NCI-H2029 treated with DMSO at 0.1 percent for 48 hours (cell line): ENCODE results near the gene BARD1.
"Not testable (repeated sequence)": the region's sequence is repeated elsewhere in the genome, so short reads cannot be mapped to it uniquely, and the experiment has no call there.

ENCODE experiments used
- DNase-seq: peaks from one replicate; lab custom pipeline; 2025; lab: John Stamatoyannopoulos, UW

Gene BARD1

GRCh38 chr2:214765180-214765579 is 44.3 kb downstream of the BARD1 start:
- no peak for DNase-seq

DNA sequence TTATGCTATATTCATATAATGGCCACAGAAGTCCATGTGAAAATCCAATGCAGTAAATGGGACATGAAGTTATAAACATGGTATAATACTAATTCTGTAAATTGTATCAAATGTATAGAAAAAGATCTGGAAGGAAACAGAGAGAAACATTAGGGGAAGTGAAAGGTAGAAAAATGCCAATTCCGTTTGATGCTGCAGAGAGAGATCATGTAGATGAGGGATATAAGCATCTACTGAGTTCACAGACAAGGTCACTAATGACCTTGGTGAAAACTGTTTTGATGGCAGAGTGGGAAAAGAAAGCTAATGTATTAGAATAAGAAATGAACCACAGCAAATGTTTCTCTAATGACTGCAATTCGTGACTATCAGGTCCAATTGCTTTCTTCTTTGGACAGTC is 56.0 kb downstream of the BARD1 start:
- no peak for DNase-seq

DNA sequence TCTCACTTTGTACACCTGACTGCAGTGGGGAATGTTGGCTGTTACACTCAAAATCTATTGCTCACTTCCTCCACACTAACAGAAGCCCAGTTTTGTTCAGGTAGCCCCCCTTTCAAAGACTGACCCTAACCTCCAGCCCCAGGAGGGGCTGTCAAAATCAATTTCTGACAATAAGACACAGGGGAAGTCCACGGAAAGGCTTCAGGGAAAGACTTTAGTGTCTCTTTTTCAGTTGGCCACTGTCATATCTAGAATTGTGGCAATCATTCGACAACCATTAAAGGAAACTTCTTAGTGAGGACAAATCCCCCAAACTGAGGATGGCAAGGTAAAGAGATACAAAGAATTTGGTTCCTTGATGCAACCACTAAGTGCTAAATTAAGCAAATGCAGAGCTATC is 59.0 kb downstream of the BARD1 start:
- DNase-seq = no peak

DNA sequence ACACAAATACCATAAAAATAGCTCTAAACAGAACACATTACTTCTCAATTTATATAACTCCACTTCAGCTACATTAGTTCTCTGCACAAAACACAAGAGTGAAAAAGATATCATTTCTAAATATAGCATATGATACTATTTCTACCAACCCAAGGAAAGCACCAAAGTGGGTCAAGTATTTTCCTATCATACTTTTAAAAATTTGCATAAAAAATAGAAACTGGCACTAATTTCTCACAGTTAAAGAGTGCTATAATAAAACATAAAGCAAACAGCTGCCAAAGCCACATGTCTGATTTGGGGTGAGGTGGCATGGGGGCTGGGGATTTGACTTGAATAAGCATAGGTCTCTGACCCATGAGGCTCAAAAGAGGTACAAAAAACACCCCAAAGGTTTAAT is 61.5 kb downstream of the BARD1 start:
- no peak for DNase-seq

DNA sequence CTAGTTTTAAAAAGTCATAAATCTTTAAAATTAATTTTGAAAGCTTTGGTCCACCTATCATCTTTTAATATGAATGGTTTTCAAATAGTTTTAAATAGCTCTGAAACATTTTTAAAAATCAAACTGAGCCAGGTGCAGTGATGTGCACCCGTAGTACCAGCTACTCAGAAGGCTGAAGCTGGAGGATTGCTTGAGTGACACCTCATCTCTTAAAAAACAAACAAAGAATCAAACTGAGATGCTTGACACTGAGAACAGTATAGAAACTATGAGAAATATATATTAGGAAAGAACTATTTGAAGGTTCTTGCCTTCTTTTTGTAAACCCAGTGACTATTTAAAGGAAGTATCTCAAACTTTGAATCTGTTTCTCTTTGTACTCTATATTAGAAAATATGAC is 67.4 kb downstream of the BARD1 start:
- no peak for DNase-seq

- no peak for DNase-seq
Observed at GRCh38 chr2:214740867-214741395, 68.6 kb downstream of the BARD1 start.

GRCh38 chr2:214737188-214737587 is 72.3 kb downstream of the BARD1 start:
- DNase-seq = no peak

DNA sequence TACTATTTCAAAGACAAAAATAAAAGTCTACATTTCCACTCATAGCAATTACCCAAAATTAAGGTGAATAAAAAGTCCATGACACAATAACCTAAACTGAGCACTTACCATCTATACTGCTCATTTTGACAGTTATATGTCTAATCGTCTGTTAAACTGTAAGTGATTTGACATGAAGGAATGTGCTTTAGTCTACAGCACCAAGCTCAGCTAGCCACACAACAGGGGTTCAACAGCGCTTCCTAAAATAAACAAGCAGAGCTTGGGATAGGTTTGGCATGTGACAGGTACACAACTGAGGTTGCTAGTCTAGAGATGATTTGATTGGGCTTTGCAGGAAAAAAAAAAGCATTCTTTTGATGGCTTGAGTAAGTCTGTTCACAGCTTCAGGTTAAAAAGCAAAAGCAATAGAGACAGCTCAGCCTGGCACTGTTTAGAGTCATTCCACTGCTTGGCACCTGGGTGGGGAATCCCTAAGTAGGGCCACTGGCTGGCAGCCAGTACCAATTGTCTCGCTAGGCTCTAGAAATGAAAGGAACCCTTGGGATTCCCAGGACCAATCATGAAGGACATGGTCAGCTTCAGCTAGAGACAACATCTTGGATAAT is 78.6 kb downstream of the BARD1 start:
- DNase-seq = peak; percentile 46

DNA sequence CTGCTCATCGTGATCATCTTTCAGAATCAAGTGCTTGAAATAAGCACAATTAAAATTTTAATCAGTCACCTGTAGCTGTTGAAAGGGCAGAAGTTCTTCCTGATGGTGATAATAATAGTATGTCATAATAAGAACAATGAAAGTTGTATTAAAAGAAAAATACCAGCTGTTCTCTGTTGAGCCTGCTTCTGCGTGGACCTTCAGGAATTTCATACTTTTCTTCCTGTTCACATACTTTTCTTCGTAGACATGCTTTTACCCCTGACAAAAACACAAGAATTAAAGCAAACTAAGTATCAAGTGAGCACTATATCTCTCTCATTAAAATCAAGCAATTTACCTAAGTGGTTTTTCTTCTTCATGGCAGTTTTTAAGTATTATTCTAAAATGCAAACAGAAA is 79.2 kb downstream of the BARD1 start:
- no peak for DNase-seq

DNA sequence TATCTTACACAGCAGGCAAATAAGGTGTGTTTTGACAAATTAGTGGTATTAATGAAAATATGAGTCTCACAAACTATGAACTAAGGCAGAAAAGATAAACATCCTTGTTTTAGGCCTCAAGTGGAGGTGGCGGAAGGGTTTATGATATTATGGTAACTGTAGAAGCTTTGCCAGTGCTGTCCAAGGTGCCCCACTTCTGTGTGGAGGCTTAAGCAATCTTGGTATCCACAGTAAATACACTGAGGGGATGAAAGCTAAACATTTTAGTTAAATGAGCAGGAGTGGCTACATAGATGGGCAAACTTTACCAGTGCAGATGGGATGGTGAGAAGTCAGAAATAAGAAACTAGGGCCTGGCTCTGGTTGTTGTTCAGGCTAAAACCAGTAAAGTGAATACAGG is 84.7 kb downstream of the BARD1 start:
- DNase-seq = no peak

- DNase-seq = not testable (repeated sequence)
Observed at GRCh38 chr2:214717837-214718236, 91.6 kb downstream of the BARD1 start.

DNA sequence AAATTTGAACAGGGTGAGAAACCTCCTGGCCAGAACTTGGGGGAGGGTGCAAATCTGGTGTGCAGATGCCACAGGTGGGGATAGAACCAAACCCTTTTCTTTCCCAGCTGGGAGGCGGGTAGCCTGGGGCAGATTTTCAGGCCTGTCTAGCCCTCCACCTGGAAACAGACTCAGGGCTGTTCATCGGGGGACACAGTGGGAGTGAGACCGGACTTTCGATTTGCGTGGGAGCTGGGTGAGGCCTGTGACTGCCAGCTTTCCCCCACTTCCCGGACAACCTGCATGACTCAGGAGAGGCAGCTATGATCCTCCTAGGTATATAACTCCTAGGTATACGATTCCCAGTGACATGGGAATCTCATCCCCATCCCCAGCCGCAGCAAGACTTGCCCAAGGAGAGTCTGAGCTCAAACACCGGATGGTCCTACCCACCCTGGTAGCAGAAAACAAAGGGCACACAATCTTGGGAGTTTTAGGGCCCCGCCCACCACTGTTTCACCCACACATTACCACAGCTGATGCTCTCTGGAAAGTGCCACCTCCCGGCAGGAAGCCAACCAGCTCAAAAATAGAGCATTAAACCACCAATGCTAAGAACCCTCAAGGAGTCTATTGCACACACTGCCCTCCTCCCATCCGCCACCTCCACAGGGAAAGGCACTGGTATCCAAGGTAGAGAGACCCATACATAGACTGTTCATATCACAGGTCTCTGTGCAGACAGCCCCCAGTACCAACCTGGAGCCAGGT is 92.5 kb downstream of the BARD1 start:
- no peak for DNase-seq

DNA sequence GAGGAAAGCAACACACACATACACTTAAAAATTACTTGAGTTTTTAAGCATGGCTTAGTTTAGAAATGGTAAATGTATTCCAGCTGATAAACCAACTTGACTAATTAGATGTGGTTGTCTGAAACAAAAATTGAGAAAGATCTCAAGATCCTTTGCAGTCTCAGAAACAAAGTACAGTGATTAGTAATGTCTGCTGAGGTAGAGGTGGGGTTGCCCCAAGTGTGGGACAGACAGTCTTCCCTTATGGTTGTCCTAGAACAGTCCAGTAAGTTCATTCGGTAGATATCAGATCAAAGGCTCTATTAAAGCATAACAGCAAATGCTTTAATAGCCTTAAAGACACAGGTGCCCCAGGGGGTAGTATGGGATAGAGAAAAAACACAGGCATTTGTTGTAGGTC is 94.5 kb downstream of the BARD1 start:
- no peak for DNase-seq

DNA sequence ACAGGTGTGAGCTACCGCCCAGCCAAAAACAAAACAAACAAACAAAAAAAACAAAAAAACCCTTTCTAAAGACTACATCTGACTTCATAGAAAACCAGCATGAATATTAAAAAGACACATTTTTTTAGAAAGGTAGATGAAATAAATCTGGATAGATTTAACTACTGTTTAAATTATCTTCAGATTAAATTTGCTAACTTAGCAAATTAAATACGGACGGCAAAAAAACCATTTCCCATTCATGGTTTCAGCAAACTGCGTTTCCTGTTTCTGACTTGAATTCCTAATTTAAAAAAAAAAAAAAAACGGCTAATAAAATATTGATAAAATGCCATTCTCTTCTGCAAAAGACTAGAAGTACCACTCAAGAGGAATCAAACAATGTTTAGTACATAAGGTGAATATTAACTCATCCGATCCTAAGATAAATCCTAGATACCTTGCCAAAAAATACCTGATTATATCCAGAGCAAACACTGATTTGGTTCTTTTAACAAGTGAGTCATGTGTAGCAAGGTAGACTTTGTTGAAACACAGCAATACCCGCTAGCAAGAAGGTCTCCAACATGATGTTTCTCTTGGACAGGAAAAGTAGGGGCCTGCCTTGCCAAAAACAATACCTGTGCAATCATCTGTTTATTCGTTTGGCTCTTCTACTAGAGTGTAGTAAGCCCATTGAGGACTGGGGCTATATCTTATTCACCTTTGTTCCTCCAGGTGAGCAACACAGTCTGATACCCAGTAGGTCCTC is 96.2 kb downstream of the BARD1 start:
- DNase-seq = peak; percentile 79

- no peak for DNase-seq
Observed at GRCh38 chr2:214710729-214711128, 98.8 kb downstream of the BARD1 start.

- no peak for DNase-seq
Observed at GRCh38 chr2:214706986-214707385, 102.5 kb downstream of the BARD1 start.

DNA sequence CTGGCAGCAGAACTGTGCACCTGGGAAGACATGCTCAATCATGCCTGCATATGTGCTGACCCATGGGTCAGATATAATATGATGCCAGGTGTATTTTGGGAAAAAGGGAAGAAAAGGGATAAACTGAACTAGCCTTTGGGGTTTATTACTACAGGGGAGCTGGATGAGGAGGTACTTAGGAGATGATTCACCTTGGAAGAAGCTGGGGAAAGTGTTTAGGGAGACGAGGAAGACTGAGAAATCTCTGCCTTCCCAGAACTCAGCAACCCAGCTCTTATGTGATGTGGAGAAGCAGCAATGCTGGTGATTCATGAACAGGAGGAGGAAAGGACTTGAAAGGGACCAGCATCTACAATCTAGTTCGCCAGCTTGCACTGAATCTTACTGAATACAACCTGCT is 110.2 kb downstream of the BARD1 start:
- DNase-seq = no peak

DNA sequence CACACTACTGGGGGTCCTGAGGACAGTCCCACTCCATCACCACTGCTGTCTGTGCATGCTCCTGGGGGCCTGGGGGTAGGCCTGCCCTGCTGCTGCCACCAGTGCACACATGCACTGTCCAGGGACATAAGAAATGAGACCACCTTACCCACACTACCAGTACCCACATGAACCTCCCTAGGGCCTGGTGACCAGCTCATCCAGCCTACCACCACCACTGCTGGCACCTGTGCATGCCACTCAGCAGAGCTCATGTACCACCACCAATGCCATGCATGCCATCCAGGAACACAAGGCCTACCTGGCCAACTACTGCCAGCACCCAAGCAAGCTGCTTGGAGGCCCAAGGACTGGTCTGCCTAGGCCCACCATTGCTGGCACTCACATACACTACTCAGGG is 112.8 kb downstream of the BARD1 start:
- DNase-seq = no peak

- DNase-seq = no peak
Observed at GRCh38 chr2:214695789-214696188, 113.7 kb downstream of the BARD1 start.

DNA sequence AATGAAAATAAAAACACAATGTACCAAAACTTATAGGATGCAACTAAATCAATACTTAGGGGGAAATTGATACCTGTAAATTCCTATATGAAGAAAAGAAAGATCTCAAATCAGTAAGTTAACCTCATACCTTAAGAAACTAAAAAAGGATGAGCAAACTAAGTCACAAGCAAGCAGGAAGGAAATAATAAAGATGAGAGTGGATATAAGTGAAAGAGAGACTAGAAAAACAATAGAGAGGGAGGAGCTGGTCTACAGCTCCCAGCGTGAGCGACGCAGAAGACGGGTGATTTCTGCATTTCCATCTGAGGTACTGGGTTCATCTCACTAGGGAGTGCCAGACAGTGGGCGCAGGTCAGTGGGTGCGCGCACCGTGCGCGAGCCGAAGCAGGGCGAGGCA is 125.9 kb downstream of the BARD1 start:
- DNase-seq = not testable (repeated sequence)

- DNase-seq = no peak
Observed at GRCh38 chr2:214679736-214680135, 129.7 kb downstream of the BARD1 start.

DNA sequence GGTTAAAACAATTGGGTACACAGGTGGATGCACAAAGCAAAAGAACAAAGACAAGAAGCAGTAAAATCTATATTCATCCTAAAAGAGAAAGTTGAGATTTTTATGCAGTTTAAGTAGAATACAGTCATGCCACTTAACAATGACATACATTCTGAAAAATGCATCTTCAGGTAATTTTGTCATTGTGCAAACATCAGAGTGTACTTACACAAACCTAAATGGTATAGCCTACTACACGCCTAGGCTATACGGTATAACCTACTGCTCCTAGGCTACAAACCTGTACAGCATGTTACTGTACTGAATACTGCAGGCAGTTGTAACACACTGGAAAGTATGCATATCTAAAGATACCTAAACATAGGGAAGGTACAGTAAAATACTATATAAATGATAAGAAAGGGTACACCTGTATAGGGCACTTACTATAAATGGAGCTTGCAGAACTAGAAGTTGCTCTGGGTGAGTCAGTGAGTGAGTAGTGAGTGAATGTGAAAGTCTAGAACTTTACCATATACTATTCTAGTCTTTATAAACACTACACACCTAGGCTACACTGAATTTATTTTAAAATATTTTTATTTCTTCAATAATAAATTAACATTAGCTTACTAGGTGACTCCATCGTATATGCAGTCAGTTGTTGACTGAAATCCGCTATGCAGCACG is 132.9 kb downstream of the BARD1 start:
- DNase-seq = no peak
